HepG2 (cell line): ENCODE results near the gene ADCYAP1R1. TPM values are rescaled to one million over a fixed set of nuclear protein-coding genes. Genes with fewer than 3 reads are reported as not detected.

Experiments used
- ATAC-seq: fragments of 200-7000 bp; cut with Tn5 transposase; 3 replicates; pipeline ENCODE4 v1.9.1; 2020; ENCODE audit warnings: mild to moderate bottlenecking, moderate library complexity
- BruUV-seq: library from RNA; stranded (reverse); fragments of 400-500 nt; replicated peaks from 2 replicates; lab custom pipeline; 2021; lab: Mats Ljungman, UMichigan
- CTCF ChIA-PET: fragments of 300-600 bp; formaldehyde crosslinking; extraction: SDS; loops from one replicate; lab custom pipeline; 2021; ENCODE audit warnings: low total read pairs, inconsistent platforms, low intra/inter-chr PET ratio; lab: Yijun Ruan, JAX
- POLR2A ChIA-PET: fragments of 350-600 bp; sonication (Branson Sonifier 250); formaldehyde crosslinking; loops from one replicate; lab custom pipeline; 2020; ENCODE audit warnings: antibody characterized with exemption, inconsistent platforms; lab: Yijun Ruan, JAX
- DNase-seq: peaks from one replicate; pipeline ENCODE4 v3.0.0-alpha.2; 2015; ENCODE audit warnings: low spot score
- FAIRE-seq: peaks from 3 replicates; lab custom pipeline; 2011; peaks lifted over from hg19 to GRCh38; lab: Jason Lieb, UNC
- H2AFZ ChIP-seq: one replicate; pipeline ENCODE4 v1.6.1; 2011; ENCODE audit warnings: low read length, inconsistent platforms
- H3K27ac ChIP-seq: fragments of 300-600 bp; 3 replicates; pipeline ENCODE4 v1.8.0; 2011; ENCODE audit warnings: mixed run types, mild to moderate bottlenecking, mixed read lengths, low read length, inconsistent platforms; ENCODE audit not compliant: insufficient read depth; ENCODE audit errors: extremely low read length
- H3K27me3 ChIP-seq, 2 experiments: fragments of 200-600 bp in 1 of 2; 2 replicates in 1 of 2; 3 replicates in 1 of 2; pipeline versions ENCODE4 v1.6.0 to v1.8.0; 2011; ENCODE audit warnings: low read length in 2 of 2, mild to moderate bottlenecking in 2 of 2, moderate library complexity in 2 of 2, inconsistent platforms in 1 of 2; ENCODE audit not compliant: insufficient read depth in 2 of 2, control insufficient read depth in 1 of 2
- H3K36me3 ChIP-seq, 2 experiments: fragments of 200-600 bp in 1 of 2; replicated peaks in 1 of 2; 2 replicates in 1 of 2; 3 replicates in 1 of 2; pipeline versions ENCODE4 v1.5.1 to v1.8.0; 2011; ENCODE audit warnings: low read length in 2 of 2, inconsistent platforms in 1 of 2; ENCODE audit not compliant: insufficient read depth in 2 of 2, control insufficient read depth in 1 of 2
- H3K4me1 ChIP-seq: 2 replicates; pipeline ENCODE4 v1.5.1; 2012; ENCODE audit warnings: low read length, inconsistent platforms; ENCODE audit not compliant: insufficient read depth
- H3K4me2 ChIP-seq: 2 replicates; pipeline ENCODE4 v1.6.0; 2011; ENCODE audit warnings: low read depth, low read length, inconsistent platforms
- H3K4me3 ChIP-seq, 3 experiments: fragments of 200-600 bp in 1 of 3; sonication (generic), shearing (Covaris generic) in 1 of 3; replicated peaks in 1 of 3; 2 replicates each; pipeline ENCODE4 v1.5.1; 2011 to 2016; ENCODE audit warnings: low read length in 3 of 3, inconsistent platforms in 2 of 3, low read depth in 2 of 3, mild to moderate bottlenecking in 2 of 3, control low read depth in 1 of 3, mixed read lengths in 1 of 3; ENCODE audit not compliant: insufficient read depth in 1 of 3
- H3K79me2 ChIP-seq: one replicate; pipeline ENCODE4 v1.6.1; 2011; ENCODE audit warnings: low read length, inconsistent platforms; ENCODE audit not compliant: insufficient read depth
- H3K9ac ChIP-seq: 2 replicates; pipeline ENCODE4 v1.6.0; 2011; ENCODE audit warnings: mild to moderate bottlenecking, low read depth, low read length, inconsistent platforms; ENCODE audit not compliant: insufficient read depth
- H3K9me3 ChIP-seq: 2 replicates; pipeline ENCODE4 v1.5.1; 2012; ENCODE audit warnings: mild to moderate bottlenecking, low read length
- H4K20me1 ChIP-seq: 2 replicates; pipeline ENCODE4 v1.6.0; 2011; ENCODE audit warnings: inconsistent platforms, mild to moderate bottlenecking, low read length, moderate library complexity; ENCODE audit not compliant: insufficient read depth
- ATAD3A ChIP-seq: sonication (generic); formaldehyde crosslinking; IDR thresholded peaks from 2 replicates; pipeline ENCODE4 v1.4.0; 2020; ENCODE audit warnings: missing genetic modification reagents
- MXI1 ChIP-seq: IDR thresholded peaks from 3 replicates; pipeline ENCODE4 v1.6.1; 2012; ENCODE audit warnings: low read depth, low read length, inconsistent platforms, borderline replicate concordance
- ZNF274 ChIP-seq: sonication (generic); formaldehyde crosslinking; IDR thresholded peaks from 2 replicates; pipeline ENCODE4 v1.5.1; 2020; ENCODE audit warnings: mild to moderate bottlenecking, missing genetic modification reagents
- ZSCAN29 ChIP-seq: sonication (generic); formaldehyde crosslinking; conservative IDR thresholded peaks from 2 replicates; pipeline ENCODE4 v1.4.0; 2020; ENCODE audit warnings: mild to moderate bottlenecking, missing genetic modification reagents
- WGBS: methylation state at CpG from one replicate; pipeline ENCODE4 v1.1.6; 2017; ENCODE audit warnings: low lambda C conversion rate; 5-methylcytosine and 5-hydroxymethylcytosine counted together
- in situ Hi-C: cut with HindIII; loops from 2 replicates; pipeline ENCODE4 v1.10.0; 2017; ENCODE audit warnings: low pct_unique_long_range_greater_than_20kb; ENCODE audit not compliant: extremely low pct_ligation_motif_present
- intact Hi-C: fragments of 100-400 bp; cut with micrococcal nuclease; formaldehyde crosslinking; loops from one replicate; pipeline ENCODE4 v1.10.0; 2022; ENCODE audit not compliant: unreplicated experiment
- polyA plus RNA-seq, 8 experiments: library from polyadenylated mRNA; depleted of rRNA in 3 of 8; stranded (reverse) in 7 of 8; unstranded in 1 of 8; fragments of >200 nt; fragmentation: Illumina TruSeq in 4 of 8; extraction: Trizol in 4 of 8; gene quantifications; 2 replicates each; pipeline versions ENCODE4 v1.2.1 to v1.2.3, GENCODE V29; 2011 to 2016; ENCODE audit warnings: low read depth in 4 of 8, missing spikeins in 1 of 8, mixed read lengths in 1 of 8; ENCODE audit not compliant: insufficient read depth in 1 of 8
- small RNA-seq, 3 experiments: library from RNA; depleted of rRNA; stranded (forward); fragments of <200 nt; gene quantifications; one replicate each; pipeline ENCODE3, GENCODE V24; 2012; ENCODE audit warnings: low read depth in 2 of 3, low replicate concordance in 1 of 3; ENCODE audit not compliant: insufficient read length in 3 of 3, insufficient read depth in 2 of 3
- total RNA-seq, 5 experiments: library from RNA; depleted of rRNA; stranded (reverse); fragments of >200 nt; fragmentation: Illumina TruSeq; extraction: Trizol; gene quantifications; 2 replicates each; pipeline ENCODE4 v1.2.3, GENCODE V29; 2016; ENCODE audit warnings: low read depth in 1 of 5

The ADCYAP1R1 gene
- total and polyA plus RNA-seq, 2 of the 13 experiments (the other 11 are each of a cell fraction or from before 2014, with no cell fraction given): not detected

DNA sequence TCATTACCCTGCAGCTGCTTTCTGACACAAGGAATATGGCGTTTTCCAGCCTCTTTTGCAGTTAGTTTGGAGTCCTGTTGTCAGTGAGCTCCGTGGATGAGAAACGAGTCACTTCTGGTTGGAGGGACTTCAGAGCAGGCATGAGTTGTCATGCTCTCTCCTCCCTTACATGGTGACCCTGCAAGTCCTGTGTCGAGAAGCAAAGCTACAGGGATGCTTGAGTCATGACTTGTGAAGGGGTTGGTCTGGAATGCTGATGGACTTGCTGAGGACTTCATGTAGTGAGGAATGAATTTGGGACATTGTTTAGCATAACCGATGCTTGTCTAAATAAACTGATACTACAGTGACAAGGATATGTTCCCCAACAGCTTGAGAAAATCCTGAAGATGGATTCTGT, 108.8 kb downstream of the ADCYAP1R1 start:
- DNase-seq (no peak), ATAC-seq (no peak)
- H3K36me3 ChIP-seq: no peaks in the 10 kb centered on the region
- no peak overlapping the region for H3K27ac ChIP-seq
- CTCF ChIA-PET: no interaction called here
- no peaks in the 10 kb centered on the region for H4K20me1 ChIP-seq
- no peak overlapping the region for H3K4me3 ChIP-seq
- no peak for TF ChIP-seq ATAD3A (CRISPR knock-in tag)
- no peak for TF ChIP-seq ZSCAN29
- no peak for TF ChIP-seq ZNF274 (CRISPR knock-in tag)
- TF ChIP-seq MXI1: no peak
- TF ChIP-seq, all 625 proteins: peak for 0
- Histone ChIP-seq H3K4me2 (no peak overlapping the region), H3K4me1 (no peaks in the 10 kb centered on the region), H3K9ac (no peak overlapping the region), H3K27me3 (no peaks in the 10 kb centered on the region), H3K79me2 (no peaks in the 10 kb centered on the region), H2AFZ (no peak overlapping the region), H3K9me3 (no peaks in the 10 kb centered on the region)
- 13% methylated on average over 4 of the region's 5 CpGs for WGBS
- POLR2A ChIA-PET: no interaction called here
- in situ Hi-C loops: no loop called here
- intact Hi-C loops: no loop called here
- FAIRE-seq: no peak
- no TSS peak for BruUV-seq

Small RNAs within 50 kb of the gene (small RNA-seq; reads per million reads assigned to genes)
- 0 reads per million in 3 experiments for gene AC006466.1

Other genes with a start within 250 kb of the ADCYAP1R1 start
- gene AQP1, start 140.5 kb upstream of the ADCYAP1R1 start, total RNA-seq (2016; rRNA removed; fragmentation: Illumina TruSeq; extraction: Trizol): not detected in 2 replicates
- gene AQP1, start 140.5 kb upstream of the ADCYAP1R1 start, polyA plus RNA-seq (2011; rRNA removed): not detected in 2 replicates
- gene GHRHR, start 88.4 kb upstream of the ADCYAP1R1 start, total RNA-seq (2016; rRNA removed; fragmentation: Illumina TruSeq; extraction: Trizol): not detected in 2 replicates
- gene GHRHR, start 88.4 kb upstream of the ADCYAP1R1 start, polyA plus RNA-seq (2011; rRNA removed): not detected in 2 replicates